IMR-90 (cell line): ENCODE data around the gene OR4E2. TPM values are rescaled to one million over a fixed set of nuclear protein-coding genes. Genes with fewer than 3 reads are reported as not detected.

Experiments used
- ATAC-seq: fragments of 200-7000 bp; cut with Tn5 transposase; 2 replicates; pipeline ENCODE4 v1.9.1; 2020; ENCODE audit warnings: low read depth, mild to moderate bottlenecking, moderate library complexity
- BruUV-seq: library from RNA; stranded (reverse); fragments of 400-500 nt; replicated peaks from 2 replicates; lab custom pipeline; 2021; lab: Mats Ljungman, UMichigan
- CTCF ChIA-PET: fragments of 300-600 bp; formaldehyde crosslinking; extraction: SDS; loops from one replicate; lab custom pipeline; 2021; ENCODE audit warnings: antibody characterized with exemption; lab: Yijun Ruan, JAX
- POLR2A ChIA-PET: fragments of 300-600 bp; sonication (Branson Sonifier 250); formaldehyde crosslinking; loops from one replicate; lab custom pipeline; 2022; ENCODE audit warnings: antibody characterized with exemption; ENCODE audit not compliant: unreplicated experiment; lab: Charles Lee
- DNase-seq: peaks from one replicate; pipeline ENCODE4 v3.0.0; 2013
- H2AFZ ChIP-seq: replicated peaks from 2 replicates; pipeline ENCODE3; 2013; ENCODE audit warnings: low read length, mild to moderate bottlenecking; ENCODE audit not compliant: poor library complexity
- H2AK5ac ChIP-seq: 2 replicates; pipeline ENCODE4 v1.6.1; 2013; ENCODE audit warnings: low read depth, low read length, inconsistent platforms
- H2AK9ac ChIP-seq: replicated peaks from 2 replicates; pipeline ENCODE3; 2013; ENCODE audit warnings: mild to moderate bottlenecking, low read depth, low read length, moderate library complexity; ENCODE audit not compliant: poor library complexity
- H2BK120ac ChIP-seq: 2 replicates; pipeline ENCODE4 v1.6.1; 2013; ENCODE audit warnings: low read depth, low read length, inconsistent platforms
- H2BK15ac ChIP-seq: 3 replicates; pipeline ENCODE4 v1.6.1; 2013; ENCODE audit warnings: low read depth, low read length, inconsistent platforms
- H2BK20ac ChIP-seq: 2 replicates; pipeline ENCODE4 v1.6.1; 2013; ENCODE audit warnings: low read depth, mild to moderate bottlenecking, inconsistent platforms, low read length, moderate library complexity
- H2BK5ac ChIP-seq: 2 replicates; pipeline ENCODE4 v1.6.1; 2013; ENCODE audit warnings: mild to moderate bottlenecking, low read depth, low read length, inconsistent platforms; ENCODE audit not compliant: poor library complexity, severe bottlenecking
- H3K14ac ChIP-seq: replicated peaks from 2 replicates; pipeline ENCODE4 v1.6.1; 2013; ENCODE audit warnings: low read depth, low read length, inconsistent platforms
- H3K18ac ChIP-seq: 2 replicates; pipeline ENCODE4 v1.6.1; 2013; ENCODE audit warnings: low read depth, low read length, control low read depth
- H3K23ac ChIP-seq: 2 replicates; pipeline ENCODE4 v1.6.1; 2013; ENCODE audit warnings: low read depth, low read length, inconsistent platforms
- H3K27ac ChIP-seq: 2 replicates; pipeline ENCODE4 v1.5.1; 2013; ENCODE audit warnings: mild to moderate bottlenecking, control low read depth, low read length; ENCODE audit not compliant: insufficient read depth
- H3K27me3 ChIP-seq: 2 replicates; pipeline ENCODE4 v1.6.1; 2013; ENCODE audit warnings: low read length; ENCODE audit not compliant: control insufficient read depth, insufficient read depth
- H3K36me3 ChIP-seq: 2 replicates; pipeline ENCODE4 v1.6.1; 2013; ENCODE audit warnings: low read length, mixed read lengths; ENCODE audit not compliant: control insufficient read depth, insufficient read depth
- H3K4ac ChIP-seq: 2 replicates; pipeline ENCODE4 v1.6.1; 2013; ENCODE audit warnings: low read depth, low read length, inconsistent platforms
- H3K4me1 ChIP-seq: 2 replicates; pipeline ENCODE4 v1.6.1; 2013; ENCODE audit warnings: low read length, mixed read lengths; ENCODE audit not compliant: control insufficient read depth, insufficient read depth
- H3K4me2 ChIP-seq: 2 replicates; pipeline ENCODE4 v1.6.1; 2013; ENCODE audit warnings: low read depth, mild to moderate bottlenecking, control low read depth, low read length, moderate library complexity
- H3K4me3 ChIP-seq: 2 replicates; pipeline ENCODE4 v1.5.1; 2013; ENCODE audit warnings: low read depth, mild to moderate bottlenecking, control low read depth, low read length, moderate library complexity; ENCODE audit not compliant: insufficient read depth
- H3K56ac ChIP-seq: 2 replicates; pipeline ENCODE4 v1.6.1; 2013; ENCODE audit warnings: low read length, inconsistent platforms; ENCODE audit not compliant: insufficient read depth; ENCODE audit errors: extremely low read depth
- H3K79me1 ChIP-seq, 2 experiments: 2 replicates each; pipeline ENCODE4 v1.6.1; 2013; ENCODE audit warnings: low read length in 2 of 2, inconsistent platforms in 1 of 2, low read depth in 1 of 2
- H3K9ac ChIP-seq: 2 replicates; pipeline ENCODE4 v1.6.1; 2013; ENCODE audit warnings: low read depth, low read length, control low read depth
- H3K9me1 ChIP-seq: 2 replicates; pipeline ENCODE4 v1.6.1; 2013; ENCODE audit warnings: low read length, inconsistent platforms; ENCODE audit not compliant: insufficient read depth
- H3K9me3 ChIP-seq: 2 replicates; pipeline ENCODE4 v1.6.1; 2013; ENCODE audit warnings: low read length; ENCODE audit not compliant: control insufficient read depth, insufficient read depth
- H4K20me1 ChIP-seq: 2 replicates; pipeline ENCODE4 v1.6.1; 2013; ENCODE audit warnings: low read length, inconsistent platforms; ENCODE audit not compliant: insufficient read depth
- H4K5ac ChIP-seq: 2 replicates; pipeline ENCODE4 v1.6.1; 2013; ENCODE audit warnings: mild to moderate bottlenecking, low read depth, low read length, control low read depth
- H4K8ac ChIP-seq, 2 experiments: 2 replicates each; pipeline ENCODE4 v1.6.1; 2013; ENCODE audit warnings: low read depth in 2 of 2, low read length in 2 of 2, control low read depth in 1 of 2, inconsistent platforms in 1 of 2
- H4K91ac ChIP-seq: 2 replicates; pipeline ENCODE4 v1.6.1; 2013; ENCODE audit warnings: low read depth, low read length, inconsistent platforms; ENCODE audit not compliant: insufficient read depth
- CHD1 ChIP-seq: IDR thresholded peaks from 2 replicates; pipeline ENCODE4 v1.6.1; 2012; ENCODE audit warnings: low read depth, low read length, improper control_type of control experiment
- MAFK ChIP-seq: IDR thresholded peaks from 2 replicates; pipeline ENCODE4 v1.6.1; 2012; ENCODE audit warnings: low read depth, low read length, improper control_type of control experiment
- SMC3 ChIP-seq: fragments of 150-350 bp; IDR thresholded peaks from 2 replicates; pipeline ENCODE4 v1.6.1; 2016; ENCODE audit warnings: low read depth, mild to moderate bottlenecking, antibody characterized with exemption, low read length, moderate library complexity
- USF2 ChIP-seq: fragments of 150-350 bp; IDR thresholded peaks from 2 replicates; pipeline ENCODE4 v1.6.1; 2017; ENCODE audit warnings: mild to moderate bottlenecking, antibody characterized with exemption, low read length, low read depth
- WGBS, 2 experiments: methylation state at CpG; one replicate each; pipeline versions ENCODE4 v1.1.5 to v1.1.7; 2013; ENCODE audit warnings: missing lambda C conversion rate in 2 of 2; ENCODE audit not compliant: insufficient read length in 1 of 2; ENCODE audit errors: extremely low coverage in 2 of 2; 5-methylcytosine and 5-hydroxymethylcytosine counted together
- dilution Hi-C: fragments of 300-500 bp; cut with HindIII; formaldehyde crosslinking; loops from one replicate; pipeline ENCODE4 v1.14.3; 2018; ENCODE audit warnings: low sequenced_read_pairs; ENCODE audit not compliant: unreplicated experiment
- in situ Hi-C: fragments of 300-500 bp; cut with MboI; formaldehyde crosslinking; loops from 3 replicates; pipeline ENCODE4 v1.14.3; 2019; ENCODE audit warnings: low sequenced_read_pairs, inconsistent platforms, mixed read lengths
- intact Hi-C: fragments of 100-400 bp; cut with micrococcal nuclease; formaldehyde crosslinking; loops from 2 replicates; pipeline ENCODE4 v1.10.0; 2022
- polyA plus RNA-seq, 3 experiments: library from polyadenylated mRNA; depleted of rRNA; stranded (reverse); fragments of >200 nt; gene quantifications; 2 replicates each; pipeline ENCODE4 v1.2.3, GENCODE V29; 2012; ENCODE audit warnings: low replicate concordance in 1 of 3
- total RNA-seq: library from RNA; depleted of rRNA; stranded (reverse); fragments of >200 nt; gene quantifications from 2 replicates; pipeline ENCODE4 v1.2.3, GENCODE V29; 2012

Gene OR4E2
- total and polyA plus RNA-seq, 2 of the 4 experiments (the other 2 are of a cell fraction), result not detected

DNA sequence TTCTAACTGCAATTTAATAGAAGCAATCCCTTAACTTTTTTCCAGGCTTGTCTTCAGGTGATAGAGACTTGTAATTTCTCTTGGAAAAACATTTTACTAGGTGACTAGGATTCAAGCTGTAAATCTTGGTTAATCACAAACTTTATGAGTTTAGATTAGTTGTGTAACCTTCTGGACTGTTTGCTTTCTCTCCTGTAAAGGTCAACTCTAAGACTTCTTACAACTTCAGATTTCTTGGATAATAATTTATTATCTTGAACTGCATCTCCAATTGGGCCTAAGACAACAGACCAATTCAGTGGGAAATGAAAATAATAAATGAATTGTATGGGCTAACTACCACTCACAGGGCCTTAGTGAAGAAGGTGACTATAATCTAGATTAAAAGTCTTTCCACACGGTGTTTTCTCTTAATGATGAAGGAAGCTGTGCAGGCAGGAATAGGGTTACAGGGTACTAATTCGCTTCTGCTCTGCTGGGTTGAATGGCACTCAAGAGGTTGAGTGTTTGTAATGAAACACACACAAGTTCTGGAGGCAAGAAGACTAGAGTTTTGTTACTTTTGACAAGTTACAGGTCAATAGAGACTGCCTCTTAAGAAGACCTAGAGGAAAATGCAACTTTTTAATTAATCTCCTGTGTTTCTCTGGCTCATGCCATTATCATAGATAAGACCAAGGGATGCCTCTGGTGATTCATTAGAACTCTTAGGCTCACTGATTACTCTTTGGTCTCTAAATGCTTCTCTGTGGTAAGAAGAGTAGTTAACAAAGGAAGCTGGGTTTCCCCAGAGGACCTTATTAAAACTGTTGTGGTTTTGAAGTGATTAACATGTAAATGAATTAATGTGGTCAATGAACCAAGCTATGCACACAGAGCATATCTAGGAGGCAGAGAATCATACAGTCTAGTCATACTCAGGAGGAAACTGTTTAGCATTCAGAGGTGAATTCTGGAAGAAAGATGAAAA, 50.0 kb downstream of the OR4E2 start:
- Histone ChIP-seq H4K8ac (no peak overlapping the region), H3K9ac (no peak overlapping the region), H3K27me3 (no peaks in the 10 kb centered on the region), H3K23ac (no peak overlapping the region), H3K9me1 (no peaks in the 10 kb centered on the region), H3K4me1 (no peaks in the 10 kb centered on the region), H2BK15ac (no peak overlapping the region), H3K4ac (no peak overlapping the region), H3K79me1 (no peaks in the 10 kb centered on the region), H3K4me3 (no peak overlapping the region), H3K4me2 (no peak overlapping the region), H2BK20ac (no peak overlapping the region), H2AFZ (no peak overlapping the region), H2AK5ac (no peak overlapping the region), H3K56ac (no peak overlapping the region), H3K14ac (no peak overlapping the region), H4K91ac (no peak overlapping the region), H4K20me1 (no peaks in the 10 kb centered on the region), H3K18ac (no peak overlapping the region), H2BK120ac (no peak overlapping the region), H3K36me3 (no peaks in the 10 kb centered on the region), H2AK9ac (no peak overlapping the region), H4K5ac (no peak overlapping the region), H2BK5ac (no peak overlapping the region), H3K9me3 (no peaks in the 10 kb centered on the region), H3K27ac (no peak overlapping the region)
- no CpG with 5 or more reads among the region's 2 CpGs for WGBS, 2 experiments
- BruUV-seq, result no TSS peak
- DNase-seq, result no peak
- ChIA-PET POLR2A (no interaction called here), CTCF (no interaction called here)
- in situ Hi-C loops, result no loop called here
- no peak for TF ChIP-seq SMC3
- no peak for TF ChIP-seq USF2
- no peak for TF ChIP-seq MAFK
- no peak for TF ChIP-seq CHD1
- ATAC-seq, result no peak
- dilution Hi-C loops, result no loop called here
- intact Hi-C loops, result no loop called here
